ENCODE data around the gene RPUSD4.

GRCh38 chr11:126167488-126167887, 44.0 kb downstream of the RPUSD4 start:
- TF ChIP-seq CTCF (IDR thresholded peaks at IDR 0.05), result no peak
- no peak for TF ChIP-seq POLR2A (IDR thresholded peaks at IDR 0.05)
